NCI-H774 (cell line): ENCODE results near the gene STMN3.
"Not testable (repeated sequence)": the region's sequence is repeated elsewhere in the genome, so short reads cannot be mapped to it uniquely, and the experiment has no call there.

Source experiments
- DNase-seq: peaks from one replicate; lab custom pipeline; 2025; lab: John Stamatoyannopoulos, UW

The STMN3 gene

DNA sequence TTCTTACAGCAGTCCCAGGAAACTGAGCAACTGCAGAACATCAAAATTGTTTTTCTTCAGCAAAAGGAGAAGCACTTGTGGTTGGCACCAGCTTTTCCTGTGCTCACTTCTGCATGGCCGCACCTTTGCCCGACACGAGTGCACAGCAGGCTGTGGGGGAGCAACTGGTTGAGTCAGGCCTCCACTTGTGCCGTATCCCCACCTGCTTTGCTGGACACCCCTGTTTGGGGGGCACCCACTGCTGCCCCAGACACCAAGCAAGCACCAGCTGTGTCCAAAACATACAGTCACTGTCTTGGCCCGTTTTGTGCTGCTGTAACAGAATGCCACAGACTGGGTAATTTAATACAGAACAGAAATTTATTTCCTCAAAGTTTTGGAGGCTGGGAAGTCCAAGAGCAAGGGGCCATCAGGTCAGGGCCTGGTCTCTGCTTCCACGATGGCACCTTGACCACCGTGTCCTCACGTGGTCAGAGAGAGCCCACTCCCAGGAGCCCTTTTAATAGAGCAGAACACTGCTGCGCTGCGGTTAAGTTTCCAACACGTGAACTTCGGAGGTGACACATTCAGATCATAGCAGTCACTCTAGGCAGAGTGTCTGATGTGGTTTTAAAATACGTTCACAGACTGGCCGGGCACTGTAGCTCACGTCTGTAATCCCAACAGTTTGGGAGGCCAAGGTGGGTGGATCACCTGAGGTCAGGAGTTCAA, 17.6 kb downstream of the STMN3 start:
- no peak for DNase-seq

DNA sequence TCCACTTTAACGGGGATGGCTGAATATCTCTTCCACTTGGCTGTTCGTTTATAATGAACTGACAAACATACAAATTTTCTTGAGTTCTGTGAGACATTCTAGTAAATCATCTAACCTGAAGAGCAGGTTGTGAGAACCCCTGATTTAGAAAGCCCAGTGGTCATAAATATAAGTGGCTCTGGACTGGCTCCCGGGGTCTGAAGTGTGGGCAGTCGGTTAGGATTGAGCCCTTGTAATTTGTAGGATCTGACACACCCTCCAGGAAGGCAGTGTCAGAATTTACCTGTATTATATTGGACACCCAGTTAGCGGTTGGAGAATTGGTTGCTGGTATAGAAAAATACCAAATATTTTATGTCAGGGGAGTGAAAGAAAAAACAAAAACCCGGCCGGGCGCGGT, 19.5 kb downstream of the STMN3 start:
- no peak for DNase-seq

DNA sequence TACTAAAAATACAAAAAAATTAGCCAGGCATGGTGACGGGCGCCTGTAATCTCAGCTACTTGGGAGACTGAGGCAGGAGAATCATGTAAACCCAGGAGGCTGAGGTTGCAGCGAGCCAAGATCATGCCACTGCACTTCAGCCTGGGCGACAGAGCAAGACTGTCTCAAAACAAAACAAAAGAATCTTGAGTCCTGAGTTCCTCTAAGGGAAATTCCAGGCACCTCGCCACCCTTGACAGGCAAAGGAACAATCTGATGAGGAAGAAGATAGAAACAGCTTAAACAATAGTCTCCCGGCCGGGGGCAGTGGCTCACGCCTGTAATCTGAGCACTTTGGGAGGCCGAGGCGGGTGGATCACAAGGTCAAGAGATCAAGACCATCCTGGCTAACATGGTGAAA, 21.8 kb downstream of the STMN3 start:
- not testable (repeated sequence) for DNase-seq

DNA sequence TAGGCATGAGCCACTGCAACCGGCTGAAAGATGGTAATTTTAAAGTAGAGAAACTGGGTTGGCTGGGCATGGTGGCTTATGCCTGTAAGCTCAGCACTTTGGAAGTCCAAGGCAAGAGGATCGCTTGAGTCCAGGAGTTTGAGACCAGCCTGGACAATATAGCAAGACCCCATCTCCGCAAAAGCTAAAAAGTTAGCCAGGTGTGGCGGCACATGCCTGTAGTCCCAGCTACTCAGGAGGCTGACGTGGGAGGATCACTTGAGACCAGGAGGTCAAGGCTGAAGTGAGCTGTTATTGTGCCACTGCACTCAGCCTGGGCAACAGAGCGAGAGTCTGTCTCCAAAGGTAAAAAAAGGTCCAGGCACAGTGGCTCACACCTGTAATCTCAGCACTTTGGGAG, 22.3 kb downstream of the STMN3 start:
- not testable (repeated sequence) for DNase-seq

DNA sequence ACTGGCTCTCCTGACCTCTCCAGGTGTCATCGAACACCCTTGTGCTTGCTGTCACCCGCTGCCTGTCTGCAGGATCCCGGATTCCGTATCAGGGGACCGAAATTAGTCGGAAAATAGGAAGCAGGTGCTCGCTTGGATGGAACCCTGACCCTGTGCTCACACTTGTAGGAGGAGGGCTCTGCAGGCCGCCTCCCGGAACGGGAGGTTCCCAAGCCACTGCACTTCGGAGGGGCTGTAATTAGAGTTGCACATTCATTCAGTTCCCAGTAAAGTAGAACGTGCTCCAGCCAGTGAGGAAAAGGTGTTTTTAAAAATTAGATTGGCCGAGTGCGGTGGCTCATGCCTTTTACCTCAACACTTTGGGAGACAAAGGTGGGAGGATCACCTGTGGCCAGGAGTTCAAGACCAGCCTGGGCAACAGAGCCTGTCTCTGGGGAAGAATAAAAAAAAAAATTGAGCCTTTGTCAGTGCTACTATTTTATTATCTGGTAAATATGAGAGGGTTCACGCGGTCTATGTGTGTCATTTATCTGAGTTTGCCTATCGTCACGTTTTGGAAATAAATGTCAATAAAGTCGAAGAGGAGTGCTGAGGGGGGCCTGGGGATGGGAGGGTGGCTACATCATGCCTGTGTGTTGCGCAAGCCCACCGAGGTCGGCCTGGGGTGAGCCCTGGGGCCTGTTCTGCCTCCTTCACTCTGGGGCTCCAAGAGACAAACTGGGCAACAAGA, 24.8 kb downstream of the STMN3 start:
- peak; percentile 78 for DNase-seq

DNA sequence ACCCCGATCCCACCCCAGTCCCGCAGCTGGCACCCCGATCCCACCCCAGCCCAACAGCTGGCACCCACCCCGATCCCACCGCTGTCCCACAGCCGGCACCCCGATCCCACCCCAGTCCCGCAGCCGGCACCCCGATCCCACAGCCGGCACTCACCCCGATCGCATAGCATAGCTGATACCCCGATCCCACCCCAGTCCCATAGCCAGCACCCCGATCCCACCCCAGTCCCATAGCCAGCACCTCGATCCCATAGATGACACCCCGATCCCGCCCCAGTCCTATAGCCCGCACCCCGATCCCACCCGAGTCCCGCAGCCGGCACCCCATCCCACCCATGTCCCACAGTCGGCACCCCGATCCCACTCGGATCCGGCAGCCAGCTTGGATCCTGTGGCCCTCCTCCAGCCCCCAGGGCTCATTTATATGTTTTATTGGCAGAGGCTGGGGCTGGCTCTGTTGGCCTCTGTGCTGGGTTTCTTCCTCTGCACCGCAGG, 25.4 kb downstream of the STMN3 start:
- DNase-seq: no peak

DNA sequence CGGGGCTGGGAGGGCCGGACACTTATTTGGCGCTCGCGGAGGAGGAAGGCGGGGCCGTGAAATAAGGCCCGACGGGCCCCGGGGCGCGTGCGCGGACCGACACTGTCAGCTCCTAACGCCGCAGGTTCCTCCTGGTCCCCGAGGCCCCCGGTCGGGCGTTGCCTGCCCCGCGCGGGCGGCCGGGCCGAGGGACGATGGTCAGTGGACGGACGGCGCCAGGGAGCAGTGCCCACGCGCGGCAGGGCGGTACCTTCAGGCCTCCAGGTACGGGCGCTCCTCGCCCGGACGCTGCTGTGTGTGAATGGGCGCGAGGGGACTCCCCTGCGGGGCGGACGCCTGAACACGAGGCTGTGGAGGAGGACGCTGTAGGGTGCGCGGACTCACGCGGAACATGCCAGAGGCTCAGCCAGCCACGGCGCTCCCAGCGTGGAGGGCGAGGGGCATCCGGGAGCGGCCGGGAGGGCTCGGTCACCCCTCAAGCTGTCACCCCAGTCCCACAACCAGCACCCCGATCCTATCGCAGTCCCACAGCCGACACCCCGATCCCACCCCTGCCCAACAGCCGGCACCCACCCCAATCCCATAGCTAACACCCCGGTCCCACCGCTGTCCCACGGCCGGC, 26.0 kb downstream of the STMN3 start:
- DNase-seq: peak; percentile 93

DNA sequence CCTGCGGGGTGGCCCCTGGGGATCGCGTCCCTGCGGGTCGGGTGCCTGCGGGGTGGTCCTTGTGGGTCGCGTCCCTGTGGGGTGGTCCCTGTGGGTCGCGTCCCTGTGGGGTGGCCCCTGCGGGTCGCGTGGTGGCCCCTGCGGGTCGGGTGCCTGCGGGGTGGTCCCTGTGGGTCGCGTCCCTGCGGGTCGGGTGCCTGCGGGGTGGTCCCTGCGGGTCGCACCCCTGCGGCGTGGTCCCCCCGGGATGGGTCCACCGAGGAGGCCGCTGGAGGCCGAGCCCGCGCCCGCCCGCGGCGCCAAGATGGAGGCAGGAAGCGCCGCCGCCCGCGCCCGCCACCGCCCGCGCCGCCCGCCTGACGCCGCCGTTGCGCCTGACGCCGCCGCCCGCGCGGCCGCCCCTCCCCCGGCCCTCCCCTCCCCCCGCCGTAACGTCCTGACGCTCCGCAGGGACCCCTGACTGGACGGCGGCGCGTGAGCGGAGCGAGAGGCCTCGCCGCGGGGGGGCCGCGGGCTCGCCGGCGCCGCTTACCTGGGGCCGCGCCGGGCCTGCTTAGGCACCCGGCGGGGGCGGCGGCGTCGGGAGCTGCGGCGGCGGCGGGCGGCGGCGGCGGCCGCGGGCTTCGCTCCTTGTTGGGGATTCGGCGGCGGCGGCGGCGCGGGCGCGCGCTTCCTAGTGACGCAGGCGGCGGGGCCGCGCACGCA, 26.6 kb downstream of the STMN3 start, which contains the start of gene GMEB2:
GMEB2 (minus strand) TSS at position 678 of the 705 bp plus-strand sequence. CDS start 7,704 bp downstream, outside the sequence.
- peak; percentile 80 for DNase-seq

DNA sequence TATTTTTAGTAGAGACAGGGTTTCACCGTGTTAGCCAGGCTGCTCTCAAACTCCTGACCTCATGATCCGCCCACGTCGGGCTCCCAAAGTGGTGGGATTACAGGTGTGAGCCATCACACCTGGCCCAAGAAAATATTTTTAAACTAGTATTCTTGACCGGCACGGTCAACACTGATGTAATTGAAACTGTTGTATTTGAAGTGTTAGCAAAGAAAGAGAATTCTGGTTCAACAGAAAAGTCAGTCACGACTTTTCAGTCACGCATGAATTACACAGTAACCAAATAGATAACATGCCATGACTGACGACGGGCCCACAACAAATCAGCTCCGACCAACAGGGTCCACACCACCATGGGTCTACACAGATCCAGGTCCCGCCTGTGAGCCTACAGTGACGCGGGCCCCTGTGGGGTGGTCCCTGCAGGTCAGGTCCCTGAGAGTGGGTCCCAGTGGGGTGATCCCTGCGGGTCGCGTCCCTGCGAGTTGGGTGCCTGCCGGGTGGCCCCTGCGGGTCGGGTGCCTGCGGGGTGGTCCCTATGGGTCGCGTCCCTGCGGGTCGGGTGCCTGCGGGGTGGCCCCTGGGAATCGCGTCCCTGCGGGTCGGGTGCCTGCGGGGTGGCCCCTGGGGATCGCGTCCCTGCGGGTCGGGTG, 27.3 kb downstream of the STMN3 start:
- DNase-seq: no peak

DNA sequence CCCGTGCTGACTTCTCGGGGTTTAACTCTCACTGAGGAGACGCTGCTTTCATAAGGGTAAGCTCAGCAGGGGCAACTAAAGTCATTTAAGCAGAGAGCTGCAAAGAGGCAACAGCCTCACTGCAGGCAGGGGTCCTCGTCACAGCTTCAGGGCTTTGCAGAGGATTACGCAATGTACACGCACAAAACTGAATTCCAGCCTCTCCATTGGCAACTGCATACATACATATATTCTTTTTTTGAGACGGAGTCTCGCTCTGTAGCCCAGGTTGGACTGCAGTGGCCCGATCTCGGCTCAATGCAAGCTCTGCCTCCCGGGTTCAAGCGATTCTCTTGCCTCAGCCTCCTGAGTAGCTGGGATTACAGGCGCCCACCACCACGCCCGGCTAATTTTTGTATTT, 28.7 kb downstream of the STMN3 start:
- no peak for DNase-seq

DNA sequence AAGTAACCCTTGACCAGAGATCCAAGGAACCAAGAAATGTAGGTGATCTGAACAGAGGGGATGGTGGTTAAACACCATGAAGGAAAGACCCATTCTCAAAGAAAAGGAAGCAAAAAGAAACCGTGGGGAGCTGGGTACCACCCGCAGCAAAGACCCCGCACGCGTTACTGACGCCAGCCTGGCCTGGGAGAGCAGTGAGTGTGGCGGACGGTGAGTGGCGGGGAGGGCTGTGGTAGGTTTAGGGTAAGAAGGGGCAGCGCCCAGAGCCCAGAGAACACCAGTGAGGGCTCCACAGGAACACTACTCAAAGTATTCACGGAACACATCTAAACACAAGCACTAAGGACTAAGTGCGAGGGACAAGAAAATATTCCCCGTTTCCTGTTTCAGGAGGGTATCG, 30.5 kb downstream of the STMN3 start:
- DNase-seq: no peak

DNA sequence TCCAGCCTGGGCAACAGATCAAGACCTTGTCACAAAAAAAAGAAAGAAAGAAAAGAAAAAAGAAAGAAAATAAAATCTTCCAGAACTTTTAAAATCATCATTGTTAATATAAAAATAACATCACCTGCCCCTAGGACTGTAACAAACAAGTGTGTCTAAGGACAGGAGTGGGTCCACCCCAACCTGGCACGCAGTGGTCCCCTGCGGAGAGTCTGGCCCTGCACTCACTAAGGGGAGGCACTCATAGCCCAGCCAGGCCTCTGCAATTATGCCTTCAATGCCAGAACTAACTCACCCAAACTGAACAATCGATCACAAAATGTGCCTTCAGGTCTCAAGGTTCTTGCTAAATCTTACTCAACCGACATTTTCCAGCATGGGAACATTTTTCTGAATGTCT, 31.1 kb downstream of the STMN3 start:
- DNase-seq: no peak

DNA sequence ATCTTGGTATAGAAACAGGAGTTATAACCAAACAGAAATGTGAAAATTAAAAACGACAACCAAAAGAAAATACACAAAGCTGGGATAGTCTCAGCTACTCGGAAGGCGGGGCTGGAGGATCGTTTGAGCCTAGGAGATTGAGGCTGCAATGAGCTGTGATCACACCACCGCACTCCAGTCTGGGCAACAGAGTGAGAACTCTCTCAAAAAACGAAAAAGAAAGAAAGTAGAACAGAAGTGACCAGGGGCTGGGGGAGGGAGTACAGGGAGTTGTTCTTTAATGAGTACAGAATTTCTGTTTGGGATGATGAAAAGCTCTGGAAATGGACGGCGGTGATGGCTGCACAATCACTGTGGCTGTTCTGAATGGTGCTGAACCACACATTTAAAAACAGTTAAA, 32.2 kb downstream of the STMN3 start:
- no peak for DNase-seq

DNA sequence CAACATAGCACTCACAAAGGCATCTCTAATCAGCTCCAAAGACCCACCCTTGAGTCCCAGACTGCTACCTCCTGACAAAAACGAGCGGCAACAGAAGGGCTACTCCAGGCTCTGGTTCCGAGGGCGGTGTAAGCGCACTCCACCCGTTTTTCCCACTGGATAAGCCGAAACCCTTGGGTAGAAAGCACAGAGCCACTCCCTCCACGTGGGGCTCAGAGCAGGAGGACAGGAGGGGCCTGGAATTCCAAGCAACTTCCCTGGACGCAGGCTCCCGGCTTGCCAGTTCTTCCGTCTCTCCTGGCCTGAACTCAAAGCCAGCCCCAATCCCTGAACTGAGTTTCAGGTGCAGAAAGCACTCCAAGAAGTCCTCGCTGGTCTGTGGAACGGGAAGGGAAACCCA, 33.7 kb downstream of the STMN3 start:
- DNase-seq: no peak

DNA sequence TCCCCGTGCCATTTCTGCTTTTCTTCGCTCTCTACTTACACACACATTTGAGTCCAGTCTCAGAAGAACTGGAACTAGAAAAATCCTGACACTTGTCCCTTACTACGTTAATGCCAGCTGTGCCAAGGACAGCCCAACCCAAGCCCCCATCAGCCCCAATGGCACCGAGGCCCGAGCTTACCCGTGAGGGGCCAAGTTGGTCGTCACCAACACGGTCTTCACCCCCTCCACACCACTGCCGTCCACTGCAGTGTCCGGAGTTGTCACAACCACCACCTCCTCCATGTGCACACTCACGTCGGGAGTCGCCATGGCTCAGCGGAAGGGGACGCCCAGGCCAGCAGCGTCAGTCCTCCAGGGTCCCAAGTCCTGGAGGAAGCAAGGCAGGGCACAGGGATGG, 34.1 kb downstream of the STMN3 start:
- DNase-seq: no peak

DNA sequence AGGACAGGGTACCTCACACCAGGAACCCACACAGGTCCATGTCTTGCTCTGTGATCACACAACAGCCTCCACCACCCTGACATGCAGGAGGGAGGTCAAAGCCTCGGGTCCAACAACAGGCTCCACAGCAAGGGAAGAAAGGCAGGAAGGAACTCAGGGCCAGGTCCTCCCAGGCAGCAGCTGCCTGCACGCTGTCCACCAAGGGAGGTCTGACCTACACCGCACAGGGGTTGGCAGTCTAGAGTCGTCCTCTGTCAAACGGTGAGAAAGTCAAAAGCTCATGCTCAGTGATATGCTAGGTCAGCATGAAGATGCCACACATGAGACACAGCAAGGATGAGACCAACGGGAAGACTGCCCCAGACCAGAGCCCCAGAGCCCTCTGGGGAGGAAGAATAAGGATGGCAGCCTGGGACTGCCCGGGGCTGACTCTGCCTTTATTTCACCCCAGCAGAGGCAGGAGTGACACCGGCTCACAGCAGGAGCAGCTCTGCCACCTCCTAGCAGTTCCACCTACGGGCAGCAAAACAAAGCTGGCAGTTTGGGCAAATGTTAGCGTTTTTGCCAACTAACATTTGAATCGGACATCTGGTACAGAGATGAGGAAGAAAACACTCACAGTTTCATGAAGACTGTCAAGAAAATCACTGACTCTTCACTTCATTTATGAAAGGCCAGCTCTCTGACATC, 34.8 kb downstream of the STMN3 start:
- DNase-seq: no peak

DNA sequence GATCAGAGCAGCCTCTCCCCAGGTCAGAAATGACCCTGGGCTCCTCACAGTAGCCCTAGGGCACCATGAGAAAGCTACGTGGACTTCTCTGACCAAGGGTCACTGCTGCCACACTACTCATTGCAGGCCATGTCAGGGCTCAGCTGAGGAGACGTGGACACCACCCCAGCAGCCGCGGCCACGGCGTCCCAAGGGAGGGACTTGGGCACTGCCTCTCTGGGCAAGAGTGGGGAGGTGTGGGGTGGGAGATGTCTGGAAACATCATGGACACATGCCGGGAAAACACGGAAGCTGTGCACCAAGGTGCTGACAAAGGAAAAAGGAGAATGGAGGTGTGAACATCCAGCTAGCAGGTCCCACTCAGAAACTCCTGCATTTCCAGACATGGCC, 35.4 kb downstream of the STMN3 start:
- DNase-seq: no peak

DNA sequence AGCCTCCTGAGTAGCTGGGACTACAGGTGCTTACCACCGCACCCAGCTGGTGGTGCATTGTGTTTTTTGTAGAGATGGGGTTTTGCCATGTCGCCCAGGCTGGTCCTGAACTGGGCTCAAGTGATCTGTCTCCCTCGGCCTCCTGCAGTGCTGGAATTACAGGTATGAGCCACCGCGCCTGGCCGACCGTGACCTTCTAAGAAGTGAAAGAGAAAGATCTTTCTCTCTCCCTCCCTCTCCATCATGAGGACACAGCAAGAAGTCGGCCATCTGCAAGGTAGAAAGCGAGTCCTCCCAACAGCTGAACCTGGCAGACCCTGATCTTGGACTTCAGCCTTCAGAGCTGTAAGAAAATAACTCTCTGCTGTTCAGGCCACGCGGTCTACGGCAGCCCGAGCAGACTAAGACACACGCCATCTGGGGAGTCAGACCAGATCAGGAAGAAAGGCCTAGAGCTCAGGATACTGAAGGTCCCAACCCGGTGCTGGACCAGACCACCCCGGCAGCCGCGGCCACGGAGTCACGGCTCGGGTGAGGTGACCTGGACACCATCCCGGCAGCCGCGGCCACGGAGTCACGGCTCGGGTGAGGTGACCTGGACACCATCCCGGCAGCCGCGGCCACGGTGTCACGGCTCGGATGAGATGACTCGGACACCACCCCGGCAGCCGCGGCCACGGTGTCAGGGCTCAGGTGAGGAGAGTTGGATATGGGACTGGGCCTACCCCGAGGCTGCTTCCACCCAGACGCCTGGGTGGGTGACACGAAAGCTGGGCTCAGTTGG, 35.9 kb downstream of the STMN3 start:
- no peak for DNase-seq

DNA sequence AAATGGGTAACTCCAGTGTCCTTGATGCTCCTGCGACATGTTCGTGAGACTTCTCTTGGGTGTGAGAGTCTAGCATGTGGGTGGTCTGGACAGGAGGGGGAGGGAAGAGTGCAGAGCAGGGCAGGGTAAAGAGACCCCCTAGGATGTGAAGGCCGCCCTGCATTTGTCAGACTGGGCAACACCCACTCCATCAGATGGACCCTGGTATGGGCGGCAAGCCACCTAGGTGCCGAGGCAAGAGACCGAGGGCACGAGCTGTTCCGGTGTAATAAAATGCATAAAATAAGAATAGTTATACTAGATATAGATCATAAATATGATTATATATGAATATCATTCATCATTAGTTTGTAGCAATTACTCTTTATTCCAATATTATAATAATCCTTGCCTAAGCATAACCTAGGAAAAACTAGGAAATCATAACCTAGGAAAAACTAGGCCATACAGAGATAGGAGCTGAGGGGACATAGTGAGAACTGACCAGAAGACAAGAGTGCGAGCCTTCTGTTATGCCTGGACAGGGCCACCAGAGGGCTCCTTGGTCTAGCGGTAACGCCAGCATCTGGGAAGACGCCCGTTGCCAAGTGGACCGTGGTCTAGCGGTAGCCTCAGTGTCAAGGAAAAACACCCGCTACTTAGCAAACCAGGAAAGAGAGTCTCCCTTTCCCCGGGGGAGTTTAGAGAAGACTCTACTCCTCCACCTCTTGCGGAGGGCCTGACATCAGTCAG, 39.2 kb downstream of the STMN3 start:
- not testable (repeated sequence) for DNase-seq
